Measurements from ENCODE around the gene ARID1A. TPM values are rescaled to one million over a fixed set of nuclear protein-coding genes. Genes with fewer than 3 reads are reported as not detected.

Gene ARID1A
- total and polyA plus RNA-seq, 2 of the 4 experiments (the other 2 are of a cell fraction): 14.0 to 40.7 TPM

DNA sequence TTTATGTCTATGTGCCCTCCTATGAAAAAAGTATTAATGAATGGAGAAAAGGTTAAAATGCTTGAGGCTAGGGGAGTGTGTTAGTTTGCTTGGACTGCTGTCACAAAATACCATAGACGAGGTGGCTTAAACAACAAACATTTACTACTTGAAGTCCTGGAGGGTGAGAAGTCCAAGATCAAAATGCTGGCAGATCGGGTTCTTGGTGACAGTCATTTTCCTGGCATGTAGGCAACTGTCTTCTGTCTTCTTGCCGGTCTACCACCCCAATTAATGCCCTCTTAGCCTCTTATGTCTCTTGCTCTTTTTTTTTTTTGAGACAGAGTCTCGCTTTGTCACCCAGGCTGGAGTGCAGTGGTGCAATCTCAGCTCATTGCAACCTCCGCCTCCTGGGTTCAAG, 15.0 kb downstream of the ARID1A start:
- Histone ChIP-seq H3K4ac (ENCODE audit: low read depth, low read length) (no peak overlapping the region), H4K20me1 (ENCODE audit: insufficient read depth, low read length) (peaks cover 95% of the 10 kb centered on the region), H4K5ac (ENCODE audit: low read depth, low read length) (no peak overlapping the region), H3K14ac (replicated peaks; ENCODE audit: low read depth, low read length) (no peak overlapping the region), H4K8ac (ENCODE audit: low read depth in 2 of 2, low read length in 2 of 2) (no peak overlapping the region), H3K4me1 (ENCODE audit: control insufficient read depth, insufficient read depth, low read length) (peaks cover 19% of the 10 kb centered on the region), H3K18ac (ENCODE audit: low read depth, low read length) (no peak overlapping the region), H3K9me1 (ENCODE audit: insufficient read depth, low read length) (peaks cover 28% of the 10 kb centered on the region), H2BK15ac (ENCODE audit: low read depth, low read length) (no peak overlapping the region), H2BK120ac (ENCODE audit: low read depth, low read length) (no peak overlapping the region), H2BK5ac (ENCODE audit: low read depth, low read length, poor library complexity, severe bottlenecking) (no peak overlapping the region), H3K23ac (ENCODE audit: low read depth, low read length) (0 out of 2 replicates have a peak overlapping the region, but pooled peaks have one; percentile 23), H3K4me2 (ENCODE audit: low read depth, low read length) (no peak overlapping the region), H3K9me3 (ENCODE audit: control insufficient read depth, insufficient read depth, low read length) (no peaks in the 10 kb centered on the region), H2AK9ac (replicated peaks; ENCODE audit: low read depth, low read length, poor library complexity) (no peak overlapping the region), H3K56ac (ENCODE audit: extremely low read depth, insufficient read depth, low read length) (no peak overlapping the region), H3K36me3 (ENCODE audit: control insufficient read depth, insufficient read depth, low read length) (peaks cover 3% of the 10 kb centered on the region; the same call in 1 of the 2 replicates), H3K27me3 (ENCODE audit: control insufficient read depth, insufficient read depth, low read length) (no peaks in the 10 kb centered on the region), H3K4me3 (ENCODE audit: insufficient read depth, low read depth, low read length) (no peak overlapping the region), H3K27ac (ENCODE audit: insufficient read depth, low read length) (no peak overlapping the region), H3K79me1 (ENCODE audit: low read depth in 1 of 2, low read length in 2 of 2) (peaks cover 4 to 65% of the 10 kb centered on the region in 2 experiments; a peak in 3 of 4 replicates), H2AFZ (replicated peaks; ENCODE audit: low read length, poor library complexity) (no peak overlapping the region), H2BK20ac (ENCODE audit: low read depth, low read length) (no peak overlapping the region), H4K91ac (ENCODE audit: insufficient read depth, low read depth, low read length) (no peak overlapping the region), H3K9ac (ENCODE audit: low read depth, low read length) (no peak overlapping the region), H2AK5ac (ENCODE audit: low read depth, low read length) (no peak overlapping the region)
- ChIA-PET CTCF (no interaction called here), POLR2A (ENCODE audit: unreplicated experiment) (no interaction called here)
- in situ Hi-C loops (cut with MboI; ENCODE audit: low sequenced_read_pairs) (no loop called here), intact Hi-C loops (cut with micrococcal nuclease) (no loop called here), dilution Hi-C loops (cut with HindIII; ENCODE audit: low sequenced_read_pairs, unreplicated experiment) (no loop called here)
- ATAC-seq (ENCODE audit: low read depth) (no peak), DNase-seq (no peak)
- no TSS peak for BruUV-seq (replicated peaks)
- TF ChIP-seq RCOR1 (IDR thresholded peaks at IDR 0.05; ENCODE audit: insufficient replicate concordance, low read length): no peak
- no peak for TF ChIP-seq MAZ (IDR thresholded peaks at IDR 0.05; ENCODE audit: borderline replicate concordance, low read depth, low read length)
- TF ChIP-seq CTCF (conservative IDR thresholded peaks at IDR 0.05; ENCODE audit: low read depth, low read length): no peak
- WGBS, 2 experiments (ENCODE audit: extremely low coverage in 2 of 2, insufficient read length in 1 of 2): 92% methylated on average over 2 of the region's 5 CpGs; no CpG with 5 or more reads in 1 of the 2 experiments
